Activated CD4-positive, alpha-beta T cell treated with anti-CD3 and anti-CD28 coated beads for 48 hours (primary cell): Measurements from ENCODE around the gene TMEM135.
"Not testable (repeated sequence)": the region's sequence is repeated elsewhere in the genome, so short reads cannot be mapped to it uniquely, and the experiment has no call there.

ENCODE experiments used
- DNase-seq: peaks from one replicate; pipeline ENCODE4 v3.0.0-alpha.2; 2020

TMEM135 gene

DNA sequence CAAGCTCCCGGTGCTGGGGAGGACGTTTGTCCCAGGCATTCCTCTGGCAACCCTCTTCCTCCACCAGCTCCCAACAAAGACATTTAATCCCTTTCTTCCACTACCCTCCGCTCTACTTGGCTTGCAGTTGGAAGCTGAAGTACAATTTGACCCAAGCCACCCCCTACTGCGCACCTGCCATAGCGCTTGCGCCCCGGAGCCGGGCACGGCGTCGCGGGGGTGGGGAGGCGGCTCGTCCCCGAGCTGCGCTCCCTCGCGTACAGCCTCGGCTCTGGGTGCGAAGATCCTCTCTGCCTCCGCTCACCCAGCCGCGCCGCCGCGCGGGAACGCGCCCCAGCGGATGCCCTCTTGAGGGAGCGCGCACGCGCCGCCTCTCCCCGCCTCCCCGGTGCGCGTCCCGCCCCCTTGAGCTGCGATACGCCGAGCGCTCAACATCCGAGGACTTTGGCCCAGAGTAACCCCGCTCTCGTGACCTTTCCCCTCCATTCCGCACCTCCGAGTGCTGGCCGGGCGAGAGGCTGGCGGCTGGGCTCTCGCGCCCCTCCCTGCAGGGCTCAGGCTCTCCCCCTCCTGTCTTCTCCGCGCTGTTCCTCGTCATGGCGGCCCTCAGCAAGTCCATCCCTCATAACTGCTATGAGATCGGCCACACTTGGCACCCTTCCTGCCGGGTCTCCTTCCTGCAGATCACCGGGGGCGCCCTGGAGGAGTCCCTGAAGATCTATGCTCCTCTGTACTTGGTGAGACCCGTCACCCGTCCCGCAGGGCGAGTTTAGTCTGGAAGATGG lies at the start of gene TMEM135:
TSS of gene TMEM135 (plus strand) at position 485 of the 785 bp plus-strand sequence. CDS start at position 597, 112 bp downstream.
- DNase-seq = peak; percentile 97

DNA sequence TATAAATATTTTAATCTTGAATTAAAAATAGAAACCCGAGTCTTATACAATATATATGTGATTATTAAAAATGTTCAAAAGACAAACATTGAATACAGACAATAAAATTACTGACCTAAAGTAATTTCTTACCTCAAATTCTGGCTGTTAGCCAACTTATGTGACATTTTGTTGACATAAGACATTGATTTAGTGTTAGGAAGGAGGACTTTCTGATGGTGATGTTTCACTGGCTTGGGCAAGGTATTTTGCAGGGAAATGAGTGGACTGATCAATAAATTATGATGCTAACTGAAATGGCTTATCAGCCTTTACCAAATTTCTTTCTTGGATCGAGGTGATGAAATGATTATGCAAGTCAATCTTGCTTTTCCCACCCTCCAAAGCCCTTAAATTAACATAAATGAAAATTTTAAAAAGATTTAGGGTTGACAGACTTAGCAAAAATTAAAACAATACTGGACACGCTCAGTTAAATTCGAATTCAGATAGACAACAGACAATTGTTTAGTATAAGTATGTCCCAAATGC lies 49.3 kb upstream of the TMEM135 start:
- no peak for DNase-seq

DNA sequence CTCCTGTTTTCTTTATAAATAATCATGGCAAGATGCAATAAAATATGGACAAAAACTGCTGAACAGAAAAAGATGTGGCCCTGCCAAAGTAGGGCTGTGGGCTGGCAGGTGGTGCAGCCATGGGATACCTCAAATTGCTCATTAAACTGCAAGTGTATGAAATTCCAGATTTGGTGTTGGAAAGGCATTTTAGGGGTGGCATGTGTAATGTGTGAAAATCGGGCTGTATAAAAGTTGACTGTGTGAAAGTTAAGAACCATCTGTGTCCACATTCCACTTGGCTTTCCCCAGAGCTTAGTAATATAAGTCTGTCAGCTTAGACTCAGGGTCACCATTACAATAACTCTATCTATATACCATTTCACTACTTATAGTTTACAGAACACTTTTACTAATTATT lies 47.7 kb upstream of the TMEM135 start:
- no peak for DNase-seq

DNA sequence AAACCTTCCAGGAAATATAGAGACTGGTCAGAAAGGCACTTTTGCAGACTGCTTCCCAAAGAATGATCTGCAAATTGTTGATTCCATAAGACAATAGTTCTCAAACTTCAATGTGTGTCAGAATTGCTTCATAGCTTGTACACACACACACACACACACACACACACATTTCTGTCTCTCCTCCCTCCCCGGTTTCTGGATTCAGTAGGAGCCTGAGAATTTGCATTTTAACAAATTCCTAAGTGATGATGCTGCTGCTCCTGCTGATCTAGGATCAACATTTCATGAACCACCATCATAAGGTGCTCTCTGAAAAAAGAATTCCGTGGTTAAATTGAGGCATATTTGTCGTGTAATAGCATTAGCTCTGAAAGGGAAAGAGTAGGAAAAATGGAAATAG lies 47.2 kb upstream of the TMEM135 start:
- DNase-seq = no peak

DNA sequence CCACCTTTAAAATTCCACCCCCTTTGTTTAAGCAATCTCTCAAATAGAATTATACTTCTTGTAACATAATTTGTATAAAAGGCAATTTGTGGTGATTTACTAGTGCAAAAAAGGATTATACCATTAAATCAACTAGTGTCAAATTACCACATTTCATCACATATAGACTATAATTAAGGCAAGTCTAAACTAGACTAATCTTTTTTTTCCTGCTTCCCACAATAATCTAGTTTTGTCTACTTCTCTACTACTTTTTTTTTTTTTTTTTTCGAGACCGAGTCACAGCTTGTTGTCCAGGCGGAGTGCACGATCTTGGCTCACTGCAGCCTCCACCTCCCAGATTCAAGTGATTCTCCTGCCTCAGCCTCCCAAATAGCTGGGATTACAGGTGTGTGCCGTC lies 46.4 kb upstream of the TMEM135 start:
- DNase-seq = no peak

DNA sequence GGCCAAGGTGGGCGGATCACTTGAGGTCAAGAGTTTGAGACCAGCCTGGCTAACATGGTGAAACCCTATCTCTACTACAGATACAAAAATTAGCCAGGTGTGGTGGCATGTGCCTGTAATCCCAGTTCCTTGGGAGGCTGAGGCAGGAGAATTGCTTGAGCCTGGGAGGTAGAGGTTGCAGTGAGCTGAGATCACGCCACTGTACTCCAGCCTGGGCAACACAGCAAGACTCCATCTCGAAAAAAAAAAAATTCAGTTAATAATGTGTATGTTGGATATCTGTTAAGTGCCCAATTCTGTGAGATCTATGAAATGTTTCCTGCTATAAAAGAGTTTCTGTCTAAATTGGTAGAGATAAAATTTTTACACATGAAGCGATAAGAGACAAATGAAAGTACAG lies 45.4 kb upstream of the TMEM135 start:
- DNase-seq = not testable (repeated sequence)

DNA sequence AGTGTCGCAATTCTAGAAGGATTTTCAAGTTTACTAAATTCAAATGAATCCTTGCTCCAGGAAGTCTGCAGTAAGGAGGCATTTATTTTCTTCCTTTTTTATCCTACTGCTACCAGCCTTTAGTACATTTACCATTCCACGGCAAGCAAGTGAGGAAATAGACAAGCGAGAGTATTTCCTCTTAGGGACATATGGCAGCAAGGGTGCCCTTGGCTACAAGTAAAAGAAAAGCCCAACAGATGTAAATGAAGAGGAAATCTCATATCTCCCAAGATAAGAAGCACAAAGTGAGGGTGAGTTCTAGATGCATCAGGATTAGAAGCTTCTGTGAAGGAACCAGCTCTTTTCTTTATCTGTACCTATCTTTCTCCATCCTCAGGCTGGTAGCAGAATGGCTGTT lies 44.7 kb upstream of the TMEM135 start:
- no peak for DNase-seq

DNA sequence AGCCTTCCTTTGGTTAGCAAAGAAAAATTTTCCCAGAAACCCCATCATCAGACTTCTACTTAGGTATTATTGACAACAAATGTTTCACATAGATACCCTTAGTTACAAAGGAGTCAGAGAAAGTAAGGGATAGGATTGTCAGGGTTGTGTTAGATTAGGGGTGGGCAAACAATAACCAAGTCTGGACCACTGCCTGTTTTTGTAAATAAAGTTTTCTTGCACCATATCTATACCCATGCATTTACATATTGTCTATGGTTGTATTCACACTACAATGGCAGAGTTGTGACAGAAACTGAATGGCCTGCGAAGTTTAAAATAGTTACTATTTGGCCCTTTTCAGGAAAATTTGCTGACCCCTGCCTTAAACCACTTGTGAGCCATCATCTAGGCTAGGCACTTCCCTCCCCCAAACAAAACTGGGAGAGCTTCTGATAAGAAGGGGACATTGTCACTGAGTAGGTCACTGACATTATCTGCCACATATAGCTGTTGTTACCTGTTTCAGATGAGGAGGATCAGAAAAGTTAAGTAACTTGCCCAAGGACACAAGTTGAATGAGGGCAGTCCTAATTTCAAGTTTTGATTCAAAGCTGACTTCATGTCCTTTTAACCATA lies 40.7 kb upstream of the TMEM135 start:
- DNase-seq = no peak

DNA sequence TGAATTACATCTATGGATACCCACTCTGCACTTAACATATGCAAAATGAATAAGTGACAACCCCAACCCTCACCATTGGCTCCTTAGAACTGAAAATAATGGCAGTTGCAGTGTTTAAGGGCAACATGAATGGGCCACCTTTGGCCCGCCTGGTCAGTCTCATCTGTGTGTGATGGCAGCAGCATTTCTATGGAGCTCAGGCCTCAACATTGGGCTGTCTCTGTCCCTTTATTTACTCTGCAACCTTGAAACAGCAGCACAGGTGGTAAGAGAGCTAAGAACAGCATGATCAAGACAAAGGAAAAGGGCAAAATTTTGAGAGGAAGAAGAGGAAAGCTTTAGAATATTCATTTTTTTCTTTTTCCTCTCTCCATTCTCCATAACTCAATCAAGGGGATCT lies 38.3 kb upstream of the TMEM135 start:
- no peak for DNase-seq

DNA sequence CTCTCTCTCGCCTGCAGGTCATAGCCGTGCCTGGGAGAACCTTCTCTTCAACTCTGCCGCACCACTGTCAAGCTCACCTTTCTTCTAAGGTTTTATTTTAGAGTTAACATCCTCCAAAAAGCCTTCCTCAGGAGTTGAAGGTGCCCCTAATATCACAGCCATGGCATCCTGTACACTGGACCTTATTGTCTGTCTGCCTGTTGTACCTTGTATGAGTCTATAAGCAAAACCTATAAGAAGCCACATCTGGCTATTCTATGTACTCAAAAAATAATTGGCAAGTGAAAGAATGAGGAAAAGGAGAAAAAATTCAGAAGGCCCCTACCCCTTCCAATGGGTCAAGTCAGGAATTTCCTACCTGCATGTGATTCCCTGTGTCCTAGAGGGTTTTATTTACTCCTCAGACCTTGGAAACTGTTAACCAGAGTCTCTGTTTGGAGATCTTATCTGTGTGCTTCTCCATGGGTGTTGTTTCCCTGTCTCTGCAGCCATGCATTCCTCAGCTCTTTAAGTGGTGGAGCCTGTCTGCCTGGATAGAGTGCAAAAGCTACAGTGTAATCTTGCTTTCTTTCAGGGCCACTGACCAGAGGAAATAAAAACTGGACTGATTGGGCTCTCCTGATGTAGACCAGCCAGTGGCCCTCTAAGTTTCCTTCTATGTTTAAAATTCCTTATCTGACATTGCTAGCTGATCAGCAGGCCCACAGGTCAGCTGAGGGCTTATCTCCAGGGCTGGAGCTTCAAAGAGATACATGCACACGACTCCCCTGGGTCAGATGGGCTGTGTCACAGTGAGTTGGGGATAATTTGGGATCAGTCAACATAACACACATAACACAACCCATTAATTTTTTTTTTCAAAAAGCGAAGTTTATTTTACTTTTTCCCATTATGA lies 37.6 kb upstream of the TMEM135 start:
- DNase-seq = no peak

DNA sequence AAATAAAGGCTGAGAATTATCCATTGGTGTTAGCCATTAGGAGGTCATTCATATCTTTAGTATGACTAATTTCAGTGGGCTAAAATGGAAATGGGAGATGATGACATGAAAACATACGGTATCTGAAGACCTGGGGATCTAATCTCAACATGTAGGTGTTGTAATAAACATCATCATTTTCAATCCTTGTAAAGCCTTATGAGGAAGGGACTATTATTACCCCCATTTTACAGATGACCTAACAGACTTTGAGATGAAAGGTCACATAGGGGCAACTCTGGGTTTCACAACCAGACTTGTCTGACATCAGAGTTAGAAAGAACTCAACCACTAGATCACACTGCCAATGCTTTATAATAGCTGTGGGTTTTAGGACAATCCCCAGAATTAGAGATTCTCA lies 34.8 kb upstream of the TMEM135 start:
- DNase-seq = no peak

DNA sequence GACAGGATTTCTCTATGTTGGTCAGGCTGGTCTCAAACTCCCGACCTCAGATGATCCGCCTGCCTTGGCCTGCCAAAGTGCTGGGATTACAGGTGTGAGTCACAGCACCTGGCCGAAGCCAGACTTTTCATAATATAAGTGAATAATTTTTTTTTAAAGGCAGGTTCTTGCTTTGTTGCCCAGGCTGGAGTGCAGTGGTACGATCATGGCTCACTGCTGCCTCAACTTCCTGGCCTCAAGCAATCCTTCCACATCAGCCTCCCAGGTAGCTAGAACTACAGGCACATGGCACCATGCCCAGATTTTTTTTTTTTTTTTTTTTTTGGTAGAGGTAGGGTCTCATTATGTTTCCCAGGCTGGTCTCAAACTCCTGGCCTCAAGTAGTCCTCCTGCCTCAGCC lies 33.5 kb upstream of the TMEM135 start:
- DNase-seq = not testable (repeated sequence)

DNA sequence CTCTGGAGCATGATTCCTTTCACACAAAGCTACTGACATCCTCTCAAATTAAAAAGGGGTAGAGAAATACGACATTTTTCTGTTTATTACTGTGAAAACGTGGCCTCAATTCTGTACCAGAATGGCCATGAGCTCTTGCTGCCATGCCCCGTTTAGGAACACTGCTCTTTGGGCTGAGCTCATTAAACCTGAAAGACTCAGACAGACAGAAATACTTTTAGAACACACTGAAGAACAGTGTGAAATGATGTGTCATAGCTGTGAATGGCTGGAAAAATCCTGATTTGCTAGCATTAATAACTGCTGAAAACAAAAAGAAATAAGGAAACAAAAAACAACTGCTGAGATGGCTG lies 32.2 kb upstream of the TMEM135 start:
- no peak for DNase-seq

DNA sequence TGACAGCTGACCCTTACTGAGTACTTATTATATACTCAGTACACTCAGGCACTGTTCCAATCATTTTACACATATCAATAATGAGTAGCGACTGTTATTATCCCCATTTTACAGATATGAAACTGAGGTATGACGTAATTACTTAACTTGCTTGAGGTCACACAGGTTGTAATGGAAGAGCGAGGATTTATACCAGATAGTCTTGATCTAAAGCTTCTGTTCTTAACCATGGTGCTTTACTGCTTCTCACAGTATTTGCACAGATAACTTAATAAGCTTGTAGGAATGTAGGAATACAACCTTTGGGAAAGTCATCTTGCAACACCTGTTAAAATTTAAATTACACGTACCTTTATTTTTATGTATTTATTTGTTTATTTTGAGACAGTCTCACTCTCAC lies 31.7 kb upstream of the TMEM135 start:
- no peak for DNase-seq

DNA sequence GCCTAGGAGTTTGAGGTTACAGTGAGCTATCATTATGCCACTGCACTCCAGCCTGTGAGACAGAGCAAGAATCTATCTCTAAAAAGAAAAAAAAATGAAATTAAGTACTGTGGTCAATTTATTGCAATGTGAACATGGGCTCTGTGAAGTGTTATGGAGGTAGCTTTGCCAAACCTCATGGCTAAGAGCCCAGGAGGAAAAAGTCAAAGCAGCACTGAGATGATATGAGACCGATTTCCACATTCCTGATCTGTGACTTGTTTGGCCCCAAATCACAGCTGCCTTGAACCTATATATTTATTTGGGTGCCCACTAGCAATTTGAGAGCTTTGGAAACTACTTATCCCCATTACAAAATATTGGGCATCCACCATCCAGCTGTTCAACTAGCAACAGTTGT lies 29.8 kb upstream of the TMEM135 start:
- DNase-seq = no peak

DNA sequence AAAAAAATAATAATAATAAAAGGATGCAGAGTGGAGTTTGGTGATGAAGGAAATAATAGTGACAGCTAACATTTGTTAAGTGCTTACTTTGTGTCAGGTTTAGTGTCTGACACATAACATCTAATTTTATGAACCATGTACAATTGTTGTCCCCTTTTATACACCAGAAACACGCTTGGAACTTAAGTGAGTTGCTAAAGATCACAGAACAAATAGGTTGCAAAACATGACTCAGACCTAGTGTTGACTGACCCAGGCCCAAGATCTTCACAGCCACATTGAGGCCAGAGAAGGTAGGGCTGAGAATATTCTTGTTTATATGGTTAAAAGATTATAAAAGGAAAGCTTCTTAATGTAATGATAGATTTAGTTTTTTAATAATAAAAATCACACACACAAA lies 25.6 kb upstream of the TMEM135 start:
- no peak for DNase-seq

DNA sequence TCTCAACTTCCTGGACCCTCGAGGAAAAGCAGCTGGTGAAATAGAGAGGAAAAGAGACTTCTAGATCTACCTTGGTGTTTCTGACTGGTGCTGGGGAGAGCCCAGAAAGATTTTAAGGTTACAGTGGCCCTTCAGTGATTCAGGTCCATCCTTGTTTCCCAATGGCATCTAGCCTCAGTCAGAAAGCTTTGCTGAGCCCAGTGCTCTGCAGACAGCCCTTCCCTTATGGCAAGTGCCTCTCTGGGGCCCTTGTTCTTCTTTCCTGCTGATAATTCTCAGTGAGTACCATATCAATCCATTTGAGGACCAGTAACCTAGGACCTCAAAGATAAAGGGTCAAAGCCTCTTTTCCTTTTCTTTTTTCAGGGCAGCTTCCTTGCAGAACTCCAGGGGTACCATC lies 25.1 kb upstream of the TMEM135 start:
- DNase-seq = no peak

DNA sequence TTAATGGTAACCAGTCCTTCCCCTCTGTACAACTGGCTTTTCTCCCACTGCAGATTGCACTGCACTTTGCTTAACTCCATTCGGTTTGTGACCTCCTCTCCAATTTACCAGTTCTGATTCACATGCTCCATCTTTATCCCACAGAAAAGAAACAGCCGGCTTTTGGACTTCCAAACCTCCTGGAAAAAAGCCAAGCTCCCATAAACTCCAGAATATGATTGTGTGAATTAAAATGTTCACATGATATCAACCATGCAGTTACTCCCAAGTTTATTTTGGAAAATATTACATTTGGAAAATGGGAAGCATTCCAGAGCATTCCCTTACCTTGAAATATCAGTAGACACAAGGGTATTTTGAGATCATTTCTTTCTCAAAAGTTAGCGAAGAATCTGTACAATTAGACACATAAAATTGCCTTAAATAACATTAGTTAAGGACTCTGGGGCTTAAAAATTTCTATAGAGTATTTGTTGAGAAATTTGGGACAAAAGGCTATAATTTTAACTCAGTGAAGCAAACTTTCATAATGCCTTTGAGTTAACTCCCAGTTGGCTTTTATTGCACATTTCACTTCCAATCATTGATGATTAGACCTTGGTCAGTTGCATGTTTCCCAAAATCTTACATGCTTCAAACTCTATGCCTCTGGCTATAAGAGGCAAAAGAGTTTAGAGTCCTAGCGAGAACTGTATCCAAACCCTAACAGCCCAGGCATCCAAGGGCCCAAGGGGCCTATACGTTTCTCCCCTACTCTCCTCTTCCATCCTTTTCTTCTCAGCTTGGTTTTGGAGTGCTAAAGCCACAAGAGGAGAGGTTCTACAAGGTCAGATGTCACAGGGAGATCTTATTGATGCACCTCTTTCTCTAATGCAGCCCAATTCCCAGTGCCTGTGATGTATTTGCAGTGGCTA lies 23.6 kb upstream of the TMEM135 start:
- no peak for DNase-seq

DNA sequence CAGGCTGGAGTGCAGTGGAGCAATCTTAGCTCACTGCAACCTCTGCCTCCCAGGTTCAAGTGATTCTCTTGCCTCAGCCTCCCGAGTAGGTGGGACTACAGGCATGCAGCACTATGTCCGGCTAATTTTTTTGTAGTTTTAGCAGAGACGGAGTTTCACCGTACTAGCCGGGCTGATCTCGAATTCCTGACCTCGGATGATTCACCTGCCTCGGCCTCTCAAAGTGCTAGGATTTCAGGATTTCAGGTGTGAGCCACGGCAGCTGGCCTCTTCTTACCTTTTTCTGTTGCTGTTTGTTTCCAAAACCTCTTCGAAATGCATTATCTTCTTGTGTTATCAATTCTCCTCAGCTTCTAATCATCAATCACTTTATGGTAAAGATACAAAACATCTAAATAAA lies 22.1 kb upstream of the TMEM135 start:
- DNase-seq = no peak

DNA sequence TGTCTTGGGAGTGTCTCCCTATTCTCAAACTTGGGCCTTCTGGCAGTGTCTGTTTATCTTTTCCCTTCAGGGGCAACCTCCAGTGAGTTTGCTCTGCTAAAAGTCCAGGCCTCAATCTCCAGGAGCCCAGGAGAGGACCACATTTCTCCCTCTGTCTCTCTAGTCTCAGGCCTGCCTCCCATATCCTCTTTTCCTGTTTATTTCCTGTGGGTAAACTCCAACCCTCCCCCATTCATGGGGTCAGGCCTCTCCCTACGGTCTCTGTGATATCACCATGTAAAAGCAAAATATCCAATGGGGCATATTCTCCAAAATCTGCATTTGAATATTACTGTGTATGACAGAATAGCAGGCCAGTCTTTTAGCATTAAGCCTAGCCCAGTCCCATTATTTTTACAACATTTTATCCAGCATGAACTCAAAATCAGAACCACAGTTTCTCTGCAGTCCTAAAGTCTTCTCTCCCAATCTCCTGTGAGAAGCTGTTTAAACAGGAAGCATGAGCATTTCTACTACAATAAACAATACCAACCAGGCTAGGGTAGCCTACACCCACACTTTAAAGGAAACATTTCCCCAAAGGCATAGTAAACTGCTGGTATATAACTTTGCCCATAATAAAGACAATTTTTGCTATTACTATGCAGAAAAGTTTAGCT lies 18.0 kb upstream of the TMEM135 start:
- DNase-seq = no peak

DNA sequence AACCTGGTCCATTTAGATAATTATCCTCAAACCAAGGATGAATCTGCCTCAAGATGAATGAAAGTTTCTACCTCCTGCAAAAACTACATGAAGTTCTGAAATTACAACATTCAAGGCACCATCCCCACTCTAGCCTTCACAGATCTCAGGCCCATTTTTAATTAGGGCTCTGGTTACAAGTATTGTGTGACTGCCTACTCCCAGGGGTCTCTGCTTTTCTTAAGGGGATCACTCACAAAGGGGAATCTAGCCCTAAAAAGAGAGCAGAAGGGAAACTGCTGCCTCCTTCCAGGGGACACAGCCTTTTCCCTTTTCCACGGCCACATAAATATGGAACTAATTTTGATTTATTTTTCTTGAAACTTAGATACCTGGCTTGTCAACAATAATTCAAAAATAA lies 17.4 kb upstream of the TMEM135 start:
- no peak for DNase-seq
